Thymus (tissue), 11 donors: ENCODE measurements around the gene NBEAL1. TPM values are rescaled to one million over a fixed set of nuclear protein-coding genes. Genes with fewer than 3 reads are reported as not detected.
"Not testable (repeated sequence)": the region's sequence is repeated elsewhere in the genome, so short reads cannot be mapped to it uniquely, and the experiment has no call there.

Source experiments
- DNase-seq, 9 donors: peaks; one replicate each; pipeline ENCODE4 v3.0.0-alpha.2; 2013; ENCODE audit warnings: low spot score in 9 of 9, low read depth in 6 of 9, missing footprints in 1 of 9
- H3K27ac ChIP-seq, 2 donors: one replicate each; pipeline ENCODE4 v1.5.1; 2013; ENCODE audit warnings: control low read depth in 1 of 2, low read depth in 1 of 2, low read length in 1 of 2, mild to moderate bottlenecking in 1 of 2, moderate library complexity in 1 of 2
- H3K27me3 ChIP-seq, 2 donors: one replicate each; pipeline ENCODE4 v1.5.1; 2013; ENCODE audit warnings: low read length in 1 of 2; ENCODE audit not compliant: control insufficient read depth in 2 of 2, insufficient read depth in 1 of 2
- H3K36me3 ChIP-seq, 2 donors: one replicate each; pipeline ENCODE4 v1.5.1; 2013; ENCODE audit warnings: low read length in 1 of 2, mild to moderate bottlenecking in 1 of 2, moderate library complexity in 1 of 2; ENCODE audit not compliant: control insufficient read depth in 2 of 2, insufficient read depth in 2 of 2
- H3K4me1 ChIP-seq, 2 donors: one replicate each; pipeline ENCODE4 v1.5.1; 2013; ENCODE audit warnings: low read length in 2 of 2; ENCODE audit not compliant: control insufficient read depth in 2 of 2, insufficient read depth in 2 of 2
- H3K4me3 ChIP-seq, 2 donors: one replicate each; pipeline ENCODE4 v1.5.1; 2013; ENCODE audit warnings: low read length in 2 of 2, control low read depth in 1 of 2, mild to moderate bottlenecking in 1 of 2
- H3K9me3 ChIP-seq, 2 donors: one replicate each; pipeline ENCODE4 v1.5.1; 2013; ENCODE audit warnings: low read length in 1 of 2, mild to moderate bottlenecking in 1 of 2; ENCODE audit not compliant: control insufficient read depth in 2 of 2, insufficient read depth in 1 of 2
- WGBS: extraction: QIAGEN DNeasy Blood & Tissue Kit; methylation state at CpG from one replicate; pipeline ENCODE4 v1.1.7; 2013; 5-methylcytosine and 5-hydroxymethylcytosine counted together
- polyA plus RNA-seq: library from polyadenylated mRNA; stranded (reverse); fragments of 200-250 nt; gene quantifications from one replicate; pipeline ENCODE4 v1.2.3, GENCODE V29; 2013
- total RNA-seq: library from RNA; stranded (reverse); fragments of 120-200 nt; gene quantifications from one replicate; pipeline ENCODE4 v1.2.4, GENCODE V29; 2013
- donor health status: healthy.

NBEAL1 gene
- total and polyA plus RNA-seq, 2 donors: 4.4 to 6.2 TPM

DNA sequence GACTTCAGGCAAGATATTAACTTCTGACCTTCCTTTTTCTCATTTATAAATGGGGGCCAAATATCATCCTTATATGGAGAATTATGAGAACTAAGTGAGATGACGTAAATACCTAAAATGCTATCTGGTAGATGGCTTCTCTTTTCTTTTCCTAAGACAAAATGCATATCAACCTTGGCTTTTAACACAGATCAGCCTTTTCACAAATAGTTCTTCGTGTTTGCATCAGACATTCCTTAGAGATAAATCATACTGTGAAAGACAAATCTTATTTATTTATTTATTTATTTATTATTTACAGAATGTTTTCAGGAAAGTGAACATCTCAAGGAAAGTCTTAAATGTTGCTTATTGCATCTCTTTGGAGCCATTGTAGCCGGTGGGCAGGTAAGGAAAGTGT, 62.8 kb downstream of the NBEAL1 start:
- Histone ChIP-seq H3K4me3 (no peak overlapping the region), H3K27ac (no peak overlapping the region), H3K4me1 (no peaks in the 10 kb centered on the region), H3K9me3 (no peaks in the 10 kb centered on the region), H3K27me3 (no peaks in the 10 kb centered on the region), H3K36me3 (no peaks in the 10 kb centered on the region)
- 98% methylated on average over 3 of the region's 3 CpGs for WGBS
- no peak for DNase-seq

GRCh38 chr2:203080447-203081045, 65.9 kb downstream of the NBEAL1 start:
- Histone ChIP-seq H3K4me3 (no peak overlapping the region), H3K27ac (no peak overlapping the region), H3K4me1 (no peaks in the 10 kb centered on the region), H3K27me3 (no peaks in the 10 kb centered on the region), H3K36me3 (no peaks in the 10 kb centered on the region), H3K9me3 (no peaks in the 10 kb centered on the region)
- DNase-seq: no peak
- 93% methylated on average over 2 of the region's 2 CpGs for WGBS

- H3K4me3 ChIP-seq: no peak overlapping the region
- 97% methylated on average over 2 of the region's 2 CpGs for WGBS
- H3K4me1 ChIP-seq: no peaks in the 10 kb centered on the region
- H3K27ac ChIP-seq: no peak overlapping the region
- no peak for DNase-seq
- no peaks in the 10 kb centered on the region for H3K27me3 ChIP-seq
- H3K9me3 ChIP-seq: no peaks in the 10 kb centered on the region
- H3K36me3 ChIP-seq: no peaks in the 10 kb centered on the region
Measured at GRCh38 chr2:203083328-203083727, 68.7 kb downstream of the NBEAL1 start.

- DNase-seq, H3K36me3 ChIP-seq, H3K4me3 ChIP-seq, H3K4me1 ChIP-seq, H3K27me3 ChIP-seq, H3K9me3 ChIP-seq, H3K27ac ChIP-seq: not testable (repeated sequence)
- WGBS: 100% methylated on average over 1 of the region's 1 CpG
Measured at GRCh38 chr2:203086381-203086780, 71.7 kb downstream of the NBEAL1 start.

DNA sequence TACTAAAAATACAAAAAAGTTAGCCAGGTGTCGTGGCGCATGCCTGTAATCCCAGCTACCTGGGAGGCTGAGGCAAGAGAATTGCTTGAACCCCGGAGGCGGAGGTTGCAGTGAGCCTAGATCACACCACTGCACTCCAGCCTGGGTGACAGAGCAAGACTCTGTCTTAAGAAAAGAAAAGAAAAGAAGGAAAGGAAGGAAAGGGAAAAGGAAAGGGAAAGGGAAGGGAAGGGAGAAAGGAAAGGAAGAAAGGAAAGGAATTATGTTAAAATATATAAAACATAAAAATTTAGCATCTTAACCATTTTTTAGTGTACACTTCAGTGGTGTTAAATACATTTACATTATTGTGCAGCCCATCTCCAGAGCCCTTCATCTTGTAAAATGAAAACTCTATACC, 76.0 kb downstream of the NBEAL1 start:
- not testable (repeated sequence) for H3K9me3 ChIP-seq, DNase-seq, H3K36me3 ChIP-seq, H3K27me3 ChIP-seq, H3K27ac ChIP-seq, H3K4me3 ChIP-seq, H3K4me1 ChIP-seq
- 97% methylated on average over 4 of the region's 4 CpGs for WGBS

DNA sequence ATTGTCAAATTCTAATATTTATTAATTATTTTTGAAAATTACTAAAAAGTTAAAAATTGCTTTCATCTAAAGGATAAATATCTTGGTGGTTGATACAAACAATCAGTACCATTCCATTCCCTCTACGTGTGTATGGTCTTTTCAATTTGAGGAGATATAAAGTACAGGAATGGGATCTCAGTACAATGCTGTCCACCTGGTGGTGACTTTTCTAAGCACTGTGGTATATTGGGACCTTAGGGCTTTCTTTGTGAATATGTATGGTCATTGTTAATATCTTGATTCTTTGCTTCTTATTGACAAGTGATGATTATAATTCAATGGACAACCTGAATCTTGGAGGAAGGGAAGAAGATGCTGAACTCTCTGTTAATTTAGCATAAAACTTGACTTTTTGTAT, 83.1 kb downstream of the NBEAL1 start:
- no peaks in the 10 kb centered on the region for H3K27me3 ChIP-seq
- H3K27ac ChIP-seq: no peak overlapping the region
- no peak overlapping the region for H3K4me3 ChIP-seq
- no peaks in the 10 kb centered on the region for H3K4me1 ChIP-seq
- H3K9me3 ChIP-seq: no peaks in the 10 kb centered on the region
- no peak for DNase-seq
- no peaks in the 10 kb centered on the region for H3K36me3 ChIP-seq
- WGBS: 90% methylated on average over 1 of the region's 1 CpG

DNA sequence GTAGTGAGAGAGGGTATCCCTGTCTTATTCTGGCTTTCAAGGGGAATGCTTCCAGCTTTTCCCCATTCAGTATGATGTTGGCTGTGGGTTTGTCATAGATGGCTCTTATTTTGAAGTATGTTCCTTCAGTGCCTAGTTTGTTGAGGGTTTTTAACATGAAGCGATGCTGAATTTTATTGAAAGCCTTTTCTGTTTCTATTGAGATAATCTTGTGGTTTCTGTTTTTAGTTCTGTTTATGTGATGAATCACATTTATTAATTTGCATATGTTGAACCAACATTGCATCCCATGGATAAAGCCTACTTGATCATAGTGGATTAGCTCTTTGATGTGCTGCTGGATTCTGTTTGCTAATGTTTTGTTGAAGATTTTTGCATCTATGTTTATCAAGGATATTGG, 87.7 kb downstream of the NBEAL1 start:
- H3K27me3 ChIP-seq, H3K9me3 ChIP-seq, DNase-seq, H3K4me1 ChIP-seq, H3K27ac ChIP-seq, H3K36me3 ChIP-seq, H3K4me3 ChIP-seq: not testable (repeated sequence)
- WGBS: 95% methylated on average over 1 of the region's 1 CpG

GRCh38 chr2:203104273-203104672, 89.6 kb downstream of the NBEAL1 start:
- no peaks in the 10 kb centered on the region for H3K4me1 ChIP-seq
- H3K36me3 ChIP-seq: no peaks in the 10 kb centered on the region
- DNase-seq: no peak
- peaks cover 3 to 5% of the 10 kb centered on the region in 2 donors for H3K9me3 ChIP-seq
- H3K4me3 ChIP-seq: no peak overlapping the region
- H3K27me3 ChIP-seq: no peaks in the 10 kb centered on the region
- H3K27ac ChIP-seq: no peak overlapping the region

- Histone ChIP-seq H3K4me1 (no peaks in the 10 kb centered on the region), H3K27ac (no peak overlapping the region), H3K9me3 (peaks cover 3 to 5% of the 10 kb centered on the region in 2 donors), H3K27me3 (no peaks in the 10 kb centered on the region), H3K4me3 (no peak overlapping the region), H3K36me3 (no peaks in the 10 kb centered on the region)
- no peak for DNase-seq
Measured at GRCh38 chr2:203105996-203106395, 91.3 kb downstream of the NBEAL1 start.

- 72% methylated on average over 4 of the region's 4 CpGs for WGBS
- not testable (repeated sequence) for H3K27ac ChIP-seq, H3K27me3 ChIP-seq, DNase-seq, H3K36me3 ChIP-seq, H3K4me1 ChIP-seq, H3K4me3 ChIP-seq, H3K9me3 ChIP-seq
Measured at GRCh38 chr2:203110496-203110895, 95.8 kb downstream of the NBEAL1 start.
